GM23338 (cell line): Measurements from ENCODE around the gene GPR85. TPM values are rescaled to one million over a fixed set of nuclear protein-coding genes. Genes with fewer than 3 reads are reported as not detected.

Source experiments
- ATAC-seq: fragments of 200-7000 bp; cut with Tn5 transposase; 3 replicates; pipeline ENCODE4 v1.9.1; 2020
- DNase-seq: peaks from one replicate; pipeline ENCODE4 v3.0.0-alpha.2; 2015; ENCODE audit warnings: low spot score
- H2AFZ ChIP-seq: fragments of 200-600 bp; sonication (generic); 2 replicates; pipeline ENCODE4 v1.8.0; 2016; ENCODE audit warnings: antibody characterized with exemption, mild to moderate bottlenecking, moderate library complexity
- H3F3A ChIP-seq: fragments of 200-600 bp; sonication (generic); replicated peaks from 2 replicates; pipeline ENCODE4 v1.8.0; 2017; ENCODE audit warnings: antibody characterized with exemption, mixed run types, low read depth
- H3K27ac ChIP-seq: fragments of 200-600 bp; sonication (generic); 2 replicates; pipeline ENCODE4 v1.6.1; 2016; ENCODE audit warnings: low read depth
- H3K27me3 ChIP-seq: fragments of 200-600 bp; sonication (generic); 2 replicates; pipeline ENCODE4 v1.8.0; 2016; ENCODE audit warnings: mild to moderate bottlenecking, mixed run types, moderate library complexity; ENCODE audit not compliant: insufficient read depth
- H3K36me3 ChIP-seq: fragments of 200-600 bp; sonication (generic); 2 replicates; pipeline ENCODE4 v1.8.0; 2016; ENCODE audit warnings: mild to moderate bottlenecking; ENCODE audit not compliant: insufficient read depth
- H3K4me1 ChIP-seq: fragments of 200-600 bp; sonication (generic); 2 replicates; pipeline ENCODE4 v1.8.0; 2016; ENCODE audit warnings: mild to moderate bottlenecking, moderate library complexity; ENCODE audit not compliant: insufficient read depth
- H3K4me2 ChIP-seq: fragments of 200-600 bp; sonication (generic); 2 replicates; pipeline ENCODE4 v1.7.1; 2017; ENCODE audit warnings: mixed run types
- H3K4me3 ChIP-seq: fragments of 200-600 bp; sonication (generic); 2 replicates; pipeline ENCODE4 v1.6.1; 2016; ENCODE audit warnings: mixed run types
- H3K79me2 ChIP-seq: fragments of 200-600 bp; sonication (generic); replicated peaks from 2 replicates; pipeline ENCODE4 v1.8.0; 2017; ENCODE audit warnings: mild to moderate bottlenecking; ENCODE audit not compliant: insufficient read depth
- H3K9me2 ChIP-seq: fragments of 200-600 bp; sonication (generic); 2 replicates; pipeline ENCODE4 v1.8.0; 2017; ENCODE audit not compliant: insufficient read depth
- H4K20me1 ChIP-seq: fragments of 200-600 bp; sonication (generic); replicated peaks from 2 replicates; pipeline ENCODE4 v1.8.0; 2017; ENCODE audit warnings: mild to moderate bottlenecking; ENCODE audit not compliant: insufficient read depth
- H3K27ac Mint-ChIP-seq: 2 replicates; pipeline ENCODE4 v1.8.0; 2020; ENCODE audit warnings: inconsistent platforms, mild to moderate bottlenecking, moderate library complexity, mixed read lengths
- H3K27me3 Mint-ChIP-seq: 3 replicates; pipeline ENCODE4 v1.8.0; 2022; ENCODE audit warnings: low read depth, mild to moderate bottlenecking, moderate library complexity, mixed read lengths, inconsistent platforms; ENCODE audit not compliant: insufficient read depth, poor library complexity
- H3K36me3 Mint-ChIP-seq: 3 replicates; pipeline ENCODE4 v1.8.0; 2021; ENCODE audit warnings: low read depth, mild to moderate bottlenecking, inconsistent platforms, moderate library complexity, mixed read lengths
- H3K4me1 Mint-ChIP-seq: 3 replicates; pipeline ENCODE4 v1.8.0; 2020; ENCODE audit warnings: mild to moderate bottlenecking, inconsistent platforms, mixed read lengths
- H3K4me3 Mint-ChIP-seq: 3 replicates; pipeline ENCODE4 v1.8.0; 2021; ENCODE audit warnings: moderate library complexity, mild to moderate bottlenecking, inconsistent platforms, mixed read lengths
- H3K9me3 Mint-ChIP-seq: 3 replicates; pipeline ENCODE4 v1.8.0; 2020; ENCODE audit warnings: moderate library complexity, mild to moderate bottlenecking, inconsistent platforms, mixed read lengths
- CREB1 ChIP-seq: fragments of 250-450 bp; sonication (Bioruptor Pico); IDR thresholded peaks from 2 replicates; pipeline ENCODE4 v1.5.0; 2020; ENCODE audit warnings: low read depth, mild to moderate bottlenecking, moderate library complexity
- EZH2 ChIP-seq: fragments of 200-600 bp; sonication (generic); IDR thresholded peaks from one replicate; pipeline ENCODE4 v1.8.0; 2017; ENCODE audit warnings: antibody characterized with exemption, mild to moderate bottlenecking, low read depth; ENCODE audit not compliant: unreplicated experiment
- EZH2phosphoT487 ChIP-seq: fragments of 200-600 bp; sonication (generic); IDR thresholded peaks from one replicate; pipeline ENCODE4 v1.8.1; 2018; ENCODE audit warnings: antibody characterized with exemption; ENCODE audit not compliant: unreplicated experiment
- NANOG ChIP-seq: IDR thresholded peaks from 2 replicates; pipeline ENCODE4 v1.6.1; 2016; ENCODE audit warnings: antibody characterized with exemption, borderline replicate concordance
- POLR2AphosphoS5 ChIP-seq: IDR thresholded peaks from 2 replicates; pipeline ENCODE4 v1.6.1; 2016; ENCODE audit warnings: antibody characterized with exemption, low read depth
- STAT1 ChIP-seq: IDR thresholded peaks from one replicate; pipeline ENCODE4 v1.6.1; 2016; ENCODE audit warnings: antibody characterized with exemption; ENCODE audit not compliant: unreplicated experiment
- ZNF114 ChIP-seq: fragments of 250-450 bp; sonication (Bioruptor Pico); IDR thresholded peaks from 2 replicates; pipeline ENCODE4 v1.5.0; 2020; ENCODE audit warnings: mild to moderate bottlenecking, moderate library complexity
- polyA plus RNA-seq: library from polyadenylated mRNA; unstranded; fragments of >200 nt; fragmentation: Nextera tagmentation; extraction: Ambion mirVana; gene quantifications from 2 replicates; pipeline ENCODE4 v1.2.1, GENCODE V29; 2016
- total RNA-seq: library from RNA; depleted of rRNA; stranded (reverse); fragments of >200 nt; shearing (Covaris generic); gene quantifications from 2 replicates; pipeline ENCODE4 v1.2.3, GENCODE V29; 2014
- TF ChIP-seq, protein P1 (sequence below): IDR thresholded peaks from 2 replicates; pipeline ENCODE4 v1.6.1; 2016; ENCODE audit warnings: antibody characterized with exemption
- TF ChIP-seq, protein P2 (sequence below), 2 experiments: fragments of 200-600 bp in 1 of 2; sonication (generic) in 1 of 2; conservative IDR thresholded peaks; 2 replicates each; pipeline versions ENCODE4 v1.5.1 to v1.6.1; 2016 to 2017; ENCODE audit warnings: antibody characterized with exemption in 2 of 2, low read depth in 2 of 2, mild to moderate bottlenecking in 2 of 2, moderate library complexity in 1 of 2
- TF ChIP-seq, protein P3 (sequence below): fragments of 250-450 bp; sonication (Bioruptor Pico); IDR thresholded peaks from 2 replicates; pipeline ENCODE4 v1.5.0; 2020; ENCODE audit warnings: mild to moderate bottlenecking, moderate library complexity

GPR85 gene
- total and polyA plus RNA-seq, 2 experiments from 2014 or later: 0.16 to 0.35 TPM

DNA sequence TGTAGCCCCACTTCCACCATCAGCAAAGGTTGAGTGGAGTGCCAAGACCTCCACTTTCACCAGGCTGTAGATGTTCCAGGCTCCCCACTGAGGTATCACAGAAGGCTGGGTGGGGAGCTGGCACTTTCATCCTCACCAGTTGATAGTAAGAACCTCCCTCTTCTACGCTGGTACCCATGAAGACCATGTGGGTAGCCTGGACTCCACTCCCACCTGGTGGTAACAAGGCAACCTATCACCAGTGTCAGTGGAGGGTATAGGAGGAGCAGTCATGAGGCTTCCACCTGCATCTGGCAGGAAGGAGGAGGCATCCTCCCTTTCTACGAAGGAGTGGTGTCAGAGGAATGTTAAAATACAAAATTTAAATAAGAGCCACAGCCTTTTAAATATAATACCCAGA is 27.3 kb upstream of the GPR85 start:
- peak; percentile 39 for DNase-seq
- H3K4me1 Mint-ChIP-seq: peaks cover 27% of the 10 kb centered on the region

DNA sequence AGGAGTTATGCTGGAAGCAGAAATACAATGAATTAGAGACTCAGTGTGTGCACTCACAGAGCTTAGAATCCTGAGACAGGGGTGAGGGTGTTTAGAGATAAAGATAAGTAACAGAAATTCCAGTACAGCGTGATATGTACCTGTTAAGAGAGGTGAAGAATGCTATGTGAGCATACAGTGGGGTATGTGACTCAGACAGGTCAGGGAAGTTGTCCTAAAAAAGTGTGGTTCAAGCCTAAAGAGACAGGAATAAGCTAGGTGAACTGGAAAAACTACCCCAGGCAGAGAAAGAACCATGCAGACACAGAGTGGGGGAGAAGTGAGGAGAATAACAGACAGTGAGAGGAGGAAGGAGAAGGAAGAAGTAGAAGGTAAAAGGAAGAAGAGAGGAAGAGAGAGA is 23.1 kb upstream of the GPR85 start:
- Histone ChIP-seq H3K36me3 (no peaks in the 10 kb centered on the region), H3K4me1 (no peaks in the 10 kb centered on the region), H3K4me3 (no peak overlapping the region), H4K20me1 (no peaks in the 10 kb centered on the region; the same call in none of the 2 replicates), H3K27me3 (no peaks in the 10 kb centered on the region), H3K9me2 (no peaks in the 10 kb centered on the region), H3K4me2 (no peak overlapping the region), H3K27ac (no peak overlapping the region), H3F3A (no peaks in the 10 kb centered on the region), H2AFZ (no peak overlapping the region), H3K79me2 (no peaks in the 10 kb centered on the region)
- Mint-ChIP-seq H3K27me3 (peaks cover 5% of the 10 kb centered on the region), H3K4me3 (no peak overlapping the region), H3K27ac (no peak overlapping the region), H3K36me3 (peaks cover 7% of the 10 kb centered on the region; the same call in 2 of the 3 replicates), H3K4me1 (peaks cover 11% of the 10 kb centered on the region), H3K9me3 (no peaks in the 10 kb centered on the region)
- DNase-seq (no peak), ATAC-seq (no peak)
- TF ChIP-seq POLR2AphosphoS5: no peak
- no peak for TF ChIP-seq STAT1
- TF ChIP-seq, protein P1, sequence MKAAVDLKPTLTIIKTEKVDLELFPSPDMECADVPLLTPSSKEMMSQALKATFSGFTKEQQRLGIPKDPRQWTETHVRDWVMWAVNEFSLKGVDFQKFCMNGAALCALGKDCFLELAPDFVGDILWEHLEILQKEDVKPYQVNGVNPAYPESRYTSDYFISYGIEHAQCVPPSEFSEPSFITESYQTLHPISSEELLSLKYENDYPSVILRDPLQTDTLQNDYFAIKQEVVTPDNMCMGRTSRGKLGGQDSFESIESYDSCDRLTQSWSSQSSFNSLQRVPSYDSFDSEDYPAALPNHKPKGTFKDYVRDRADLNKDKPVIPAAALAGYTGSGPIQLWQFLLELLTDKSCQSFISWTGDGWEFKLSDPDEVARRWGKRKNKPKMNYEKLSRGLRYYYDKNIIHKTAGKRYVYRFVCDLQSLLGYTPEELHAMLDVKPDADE: no peak
- no peak for TF ChIP-seq ZNF114
- no peak for TF ChIP-seq EZH2phosphoT487
- TF ChIP-seq, protein P2, sequence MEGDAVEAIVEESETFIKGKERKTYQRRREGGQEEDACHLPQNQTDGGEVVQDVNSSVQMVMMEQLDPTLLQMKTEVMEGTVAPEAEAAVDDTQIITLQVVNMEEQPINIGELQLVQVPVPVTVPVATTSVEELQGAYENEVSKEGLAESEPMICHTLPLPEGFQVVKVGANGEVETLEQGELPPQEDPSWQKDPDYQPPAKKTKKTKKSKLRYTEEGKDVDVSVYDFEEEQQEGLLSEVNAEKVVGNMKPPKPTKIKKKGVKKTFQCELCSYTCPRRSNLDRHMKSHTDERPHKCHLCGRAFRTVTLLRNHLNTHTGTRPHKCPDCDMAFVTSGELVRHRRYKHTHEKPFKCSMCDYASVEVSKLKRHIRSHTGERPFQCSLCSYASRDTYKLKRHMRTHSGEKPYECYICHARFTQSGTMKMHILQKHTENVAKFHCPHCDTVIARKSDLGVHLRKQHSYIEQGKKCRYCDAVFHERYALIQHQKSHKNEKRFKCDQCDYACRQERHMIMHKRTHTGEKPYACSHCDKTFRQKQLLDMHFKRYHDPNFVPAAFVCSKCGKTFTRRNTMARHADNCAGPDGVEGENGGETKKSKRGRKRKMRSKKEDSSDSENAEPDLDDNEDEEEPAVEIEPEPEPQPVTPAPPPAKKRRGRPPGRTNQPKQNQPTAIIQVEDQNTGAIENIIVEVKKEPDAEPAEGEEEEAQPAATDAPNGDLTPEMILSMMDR (conservative IDR thresholded peaks at IDR 0.05; ENCODE audit: low read depth in 2 of 2): no peak
- no peak for TF ChIP-seq EZH2
- no peak for TF ChIP-seq NANOG
- TF ChIP-seq, protein P3, sequence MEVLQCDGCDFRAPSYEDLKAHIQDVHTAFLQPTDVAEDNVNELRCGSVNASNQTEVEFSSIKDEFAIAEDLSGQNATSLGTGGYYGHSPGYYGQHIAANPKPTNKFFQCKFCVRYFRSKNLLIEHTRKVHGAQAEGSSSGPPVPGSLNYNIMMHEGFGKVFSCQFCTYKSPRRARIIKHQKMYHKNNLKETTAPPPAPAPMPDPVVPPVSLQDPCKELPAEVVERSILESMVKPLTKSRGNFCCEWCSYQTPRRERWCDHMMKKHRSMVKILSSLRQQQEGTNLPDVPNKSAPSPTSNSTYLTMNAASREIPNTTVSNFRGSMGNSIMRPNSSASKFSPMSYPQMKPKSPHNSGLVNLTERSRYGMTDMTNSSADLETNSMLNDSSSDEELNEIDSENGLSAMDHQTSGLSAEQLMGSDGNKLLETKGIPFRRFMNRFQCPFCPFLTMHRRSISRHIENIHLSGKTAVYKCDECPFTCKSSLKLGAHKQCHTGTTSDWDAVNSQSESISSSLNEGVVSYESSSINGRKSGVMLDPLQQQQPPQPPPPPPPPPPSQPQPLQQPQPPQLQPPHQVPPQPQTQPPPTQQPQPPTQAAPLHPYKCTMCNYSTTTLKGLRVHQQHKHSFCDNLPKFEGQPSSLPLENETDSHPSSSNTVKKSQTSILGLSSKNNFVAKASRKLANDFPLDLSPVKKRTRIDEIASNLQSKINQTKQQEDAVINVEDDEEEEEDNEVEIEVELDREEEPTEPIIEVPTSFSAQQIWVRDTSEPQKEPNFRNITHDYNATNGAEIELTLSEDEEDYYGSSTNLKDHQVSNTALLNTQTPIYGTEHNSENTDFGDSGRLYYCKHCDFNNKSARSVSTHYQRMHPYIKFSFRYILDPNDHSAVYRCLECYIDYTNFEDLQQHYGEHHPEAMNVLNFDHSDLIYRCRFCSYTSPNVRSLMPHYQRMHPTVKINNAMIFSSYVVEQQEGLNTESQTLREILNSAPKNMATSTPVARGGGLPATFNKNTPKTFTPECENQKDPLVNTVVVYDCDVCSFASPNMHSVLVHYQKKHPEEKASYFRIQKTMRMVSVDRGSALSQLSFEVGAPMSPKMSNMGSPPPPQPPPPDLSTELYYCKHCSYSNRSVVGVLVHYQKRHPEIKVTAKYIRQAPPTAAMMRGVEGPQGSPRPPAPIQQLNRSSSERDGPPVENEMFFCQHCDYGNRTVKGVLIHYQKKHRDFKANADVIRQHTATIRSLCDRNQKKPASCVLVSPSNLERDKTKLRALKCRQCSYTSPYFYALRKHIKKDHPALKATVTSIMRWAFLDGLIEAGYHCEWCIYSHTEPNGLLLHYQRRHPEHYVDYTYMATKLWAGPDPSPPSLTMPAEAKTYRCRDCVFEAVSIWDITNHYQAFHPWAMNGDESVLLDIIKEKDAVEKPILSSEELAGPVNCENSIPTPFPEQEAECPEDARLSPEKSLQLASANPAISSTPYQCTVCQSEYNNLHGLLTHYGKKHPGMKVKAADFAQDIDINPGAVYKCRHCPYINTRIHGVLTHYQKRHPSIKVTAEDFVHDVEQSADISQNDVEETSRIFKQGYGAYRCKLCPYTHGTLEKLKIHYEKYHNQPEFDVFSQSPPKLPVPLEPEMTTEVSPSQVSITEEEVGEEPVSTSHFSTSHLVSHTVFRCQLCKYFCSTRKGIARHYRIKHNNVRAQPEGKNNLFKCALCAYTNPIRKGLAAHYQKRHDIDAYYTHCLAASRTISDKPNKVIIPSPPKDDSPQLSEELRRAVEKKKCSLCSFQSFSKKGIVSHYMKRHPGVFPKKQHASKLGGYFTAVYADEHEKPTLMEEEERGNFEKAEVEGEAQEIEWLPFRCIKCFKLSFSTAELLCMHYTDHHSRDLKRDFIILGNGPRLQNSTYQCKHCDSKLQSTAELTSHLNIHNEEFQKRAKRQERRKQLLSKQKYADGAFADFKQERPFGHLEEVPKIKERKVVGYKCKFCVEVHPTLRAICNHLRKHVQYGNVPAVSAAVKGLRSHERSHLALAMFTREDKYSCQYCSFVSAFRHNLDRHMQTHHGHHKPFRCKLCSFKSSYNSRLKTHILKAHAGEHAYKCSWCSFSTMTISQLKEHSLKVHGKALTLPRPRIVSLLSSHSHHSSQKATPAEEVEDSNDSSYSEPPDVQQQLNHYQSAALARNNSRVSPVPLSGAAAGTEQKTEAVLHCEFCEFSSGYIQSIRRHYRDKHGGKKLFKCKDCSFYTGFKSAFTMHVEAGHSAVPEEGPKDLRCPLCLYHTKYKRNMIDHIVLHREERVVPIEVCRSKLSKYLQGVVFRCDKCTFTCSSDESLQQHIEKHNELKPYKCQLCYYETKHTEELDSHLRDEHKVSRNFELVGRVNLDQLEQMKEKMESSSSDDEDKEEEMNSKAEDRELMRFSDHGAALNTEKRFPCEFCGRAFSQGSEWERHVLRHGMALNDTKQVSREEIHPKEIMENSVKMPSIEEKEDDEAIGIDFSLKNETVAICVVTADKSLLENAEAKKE: no peak

More for the DNA sequence above, 27.3 kb upstream of the GPR85 start:
- Histone ChIP-seq H3K4me2 (no peak overlapping the region), H3K36me3 (no peaks in the 10 kb centered on the region), H3K4me3 (no peak overlapping the region), H3K27me3 (0 out of 2 replicates have a peak, but pooled peaks cover under 1% of the 10 kb centered on the region), H4K20me1 (no peaks in the 10 kb centered on the region; the same call in none of the 2 replicates), H3K4me1 (no peaks in the 10 kb centered on the region), H3K9me2 (no peaks in the 10 kb centered on the region), H3F3A (no peaks in the 10 kb centered on the region), H3K27ac (no peak overlapping the region), H2AFZ (no peak overlapping the region), H3K79me2 (peaks cover 4% of the 10 kb centered on the region; the same call in 1 of the 2 replicates)
- peaks cover 24% of the 10 kb centered on the region for H3K36me3 Mint-ChIP-seq
- H3K27me3 Mint-ChIP-seq: peaks cover 8% of the 10 kb centered on the region
- TF ChIP-seq CREB1 (CRISPR knock-in tag): no peak
- TF ChIP-seq, protein P2 (conservative IDR thresholded peaks at IDR 0.05; ENCODE audit: low read depth in 2 of 2): peak; percentile 37 to 59; a peak in 3 of 4 replicates
- H3K4me3 Mint-ChIP-seq: no peak overlapping the region
- H3K27ac Mint-ChIP-seq: no peak overlapping the region
- no peaks in the 10 kb centered on the region for H3K9me3 Mint-ChIP-seq
- peak; percentile 74 for ATAC-seq
